ENCODE data around the gene KRT2. TPM values are rescaled to one million over a fixed set of nuclear protein-coding genes. Genes with fewer than 3 reads are reported as not detected.

KRT2 gene
- total RNA-seq, result under 1 TPM in 1 of 2 experiments, not detected in 1; 0.10 TPM

GRCh38 chr12:52651726-52652261, at the start of gene KRT2:
Gene KRT2, minus strand, starts transcription at chr12:52652211. Its CDS starts 69 bp downstream, at chr12:52652142.
- no peaks in the 10 kb centered on the region for H3K36me3 Mint-ChIP-seq (ENCODE audit: low read depth)
- CTCF ChIA-PET, result no interaction called here

DNA sequence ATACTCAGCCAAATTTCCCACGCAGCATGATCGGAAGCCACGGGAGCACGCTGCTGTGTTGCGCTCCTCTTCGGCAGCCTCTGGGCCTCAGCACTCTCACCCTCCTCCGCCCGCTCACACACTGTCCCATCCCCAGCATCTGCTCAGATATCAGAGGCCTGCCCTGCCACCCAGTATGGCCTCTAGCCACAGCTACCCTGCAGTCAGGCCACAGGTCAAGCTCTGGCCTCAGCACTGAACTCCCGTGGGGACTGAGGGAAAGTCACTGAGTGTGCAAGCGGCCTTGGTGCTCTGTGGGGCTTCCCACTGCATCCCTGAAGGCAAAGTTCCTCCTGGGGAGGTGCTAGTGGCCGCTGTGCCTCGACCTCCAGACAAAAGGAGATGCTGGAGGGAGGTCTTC, 49.3 kb upstream of the KRT2 start:
- ChIA-PET CTCF (no interaction called here), POLR2A (no interaction called here)
- no peaks in the 10 kb centered on the region for H3K4me1 Mint-ChIP-seq (ENCODE audit: low read depth)
- no peak overlapping the region for H3K27ac Mint-ChIP-seq
- ATAC-seq, result no peak
- H3K4me3 Mint-ChIP-seq, result no peak overlapping the region
- DNase-seq, result no peak
- H3K9me3 Mint-ChIP-seq (ENCODE audit: insufficient read depth), result no peaks in the 10 kb centered on the region
- H3K27me3 Mint-ChIP-seq (ENCODE audit: low read depth), result peaks cover 20% of the 10 kb centered on the region
- no peaks in the 10 kb centered on the region for H3K36me3 Mint-ChIP-seq (ENCODE audit: low read depth)

More at GRCh38 chr12:52651726-52652261, at the start of gene KRT2:
- POLR2A ChIA-PET, result interaction anchor here (1.0 kb wide), 1 partner anchor 10 kb away, joined by 3 read pairs; no protein-coding TSS in a partner anchor
- DNase-seq (no peak), ATAC-seq (no peak)
- H3K9me3 Mint-ChIP-seq (ENCODE audit: insufficient read depth), result no peaks in the 10 kb centered on the region
- peaks cover 30% of the 10 kb centered on the region for H3K27me3 Mint-ChIP-seq (ENCODE audit: low read depth)
- H3K4me3 Mint-ChIP-seq, result no peak within 1 kb of the TSS
- H3K27ac Mint-ChIP-seq, result no peak within 1 kb of the TSS
- H3K4me1 Mint-ChIP-seq (ENCODE audit: low read depth), result peaks cover 45% of the 10 kb centered on the region

DNA sequence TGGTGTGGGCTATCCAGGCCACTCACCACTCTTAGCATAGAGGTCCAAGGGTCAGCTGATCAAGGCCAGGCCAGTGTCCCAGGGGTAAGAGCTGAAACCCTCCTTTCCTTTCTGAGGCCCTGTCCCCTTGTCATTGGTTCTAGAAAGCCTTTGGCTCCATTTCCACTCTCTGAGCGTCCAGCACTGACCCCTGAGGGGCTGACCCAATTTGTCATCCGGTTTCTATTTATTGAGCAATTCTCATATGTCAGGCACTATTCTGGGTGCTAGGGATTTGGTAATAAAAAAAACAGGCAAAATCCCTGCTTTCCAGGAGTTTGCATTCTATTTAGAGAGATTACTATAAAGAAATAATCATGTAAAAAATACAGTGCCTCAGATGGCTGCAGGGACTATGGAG, 47.9 kb upstream of the KRT2 start:
- no peaks in the 10 kb centered on the region for H3K4me1 Mint-ChIP-seq (ENCODE audit: low read depth)
- CTCF ChIA-PET, result no interaction called here
- no peak for ATAC-seq

DNA sequence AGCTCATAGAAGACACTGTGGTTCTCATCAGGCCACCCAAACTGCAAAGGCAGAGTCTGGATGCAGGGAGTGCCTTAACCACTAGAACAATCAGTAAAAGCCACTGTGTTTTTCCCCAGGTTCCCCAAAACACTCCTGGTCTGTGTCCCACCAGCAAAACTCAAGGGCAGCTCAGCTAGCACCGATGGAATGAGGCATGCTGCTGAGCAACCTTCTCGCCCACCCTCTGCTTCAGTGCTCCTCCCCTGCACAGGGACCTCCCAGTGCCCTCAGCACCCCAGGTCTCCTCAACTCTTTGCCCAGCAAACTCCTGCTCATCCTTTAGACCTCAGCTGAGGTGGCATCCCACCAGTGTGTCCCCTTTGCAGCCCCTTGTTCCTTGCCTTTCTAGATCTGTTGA, 47.4 kb upstream of the KRT2 start:
- H3K27me3 Mint-ChIP-seq (ENCODE audit: low read depth), result peaks cover 26% of the 10 kb centered on the region
- ATAC-seq (no peak), DNase-seq (no peak)
- H3K4me1 Mint-ChIP-seq (ENCODE audit: low read depth), result no peaks in the 10 kb centered on the region
- no peak overlapping the region for H3K4me3 Mint-ChIP-seq
- H3K36me3 Mint-ChIP-seq (ENCODE audit: low read depth), result no peaks in the 10 kb centered on the region
- H3K9me3 Mint-ChIP-seq (ENCODE audit: insufficient read depth), result no peaks in the 10 kb centered on the region
- CTCF ChIA-PET, result no interaction called here
- POLR2A ChIA-PET, result no interaction called here
- H3K27ac Mint-ChIP-seq, result no peak overlapping the region

More for the DNA sequence above, 47.9 kb upstream of the KRT2 start:
- Mint-ChIP-seq H3K9me3 (ENCODE audit: insufficient read depth) (no peaks in the 10 kb centered on the region), H3K27me3 (ENCODE audit: low read depth) (peaks cover 24% of the 10 kb centered on the region), H3K27ac (no peak overlapping the region), H3K36me3 (ENCODE audit: low read depth) (no peaks in the 10 kb centered on the region), H3K4me3 (no peak overlapping the region)
- DNase-seq, result no peak
- POLR2A ChIA-PET, result no interaction called here

DNA sequence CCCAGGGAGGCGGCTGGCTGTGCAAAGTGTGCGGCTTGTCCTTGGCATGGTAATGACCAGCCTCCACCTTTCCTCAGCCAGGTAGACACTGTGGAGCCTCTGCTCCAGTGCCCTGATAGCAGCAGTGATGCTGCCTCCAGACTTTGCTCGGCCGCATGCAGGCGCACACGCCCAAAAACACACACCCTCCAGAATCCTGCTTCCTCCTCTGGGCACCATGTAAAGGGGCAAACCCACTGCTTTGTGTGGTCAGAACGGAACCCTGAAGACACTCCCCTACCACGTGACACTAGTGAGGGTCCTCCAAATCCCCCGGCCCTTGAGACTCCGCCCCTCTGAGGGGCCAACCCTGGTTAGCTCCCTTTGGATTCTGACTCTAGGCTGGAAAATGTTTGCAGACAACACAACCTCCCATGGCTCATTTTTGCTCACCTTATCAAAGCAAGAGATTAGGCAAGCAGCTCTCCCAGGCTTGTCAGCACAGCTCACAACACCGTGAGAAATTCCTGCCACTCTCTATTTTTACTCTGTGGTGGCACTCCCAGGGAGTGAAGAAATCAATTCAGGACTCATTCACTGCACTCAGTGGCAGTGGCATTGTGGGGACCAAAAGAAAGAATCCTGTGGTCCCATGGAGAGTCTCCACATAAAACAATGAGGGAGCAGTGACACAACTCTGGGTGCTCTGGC, 46.8 kb upstream of the KRT2 start:
- ATAC-seq (no peak), DNase-seq (no peak)
- CTCF ChIA-PET, result no interaction called here
- no peaks in the 10 kb centered on the region for H3K36me3 Mint-ChIP-seq (ENCODE audit: low read depth)
- peaks cover 24% of the 10 kb centered on the region for H3K27me3 Mint-ChIP-seq (ENCODE audit: low read depth)
- H3K9me3 Mint-ChIP-seq (ENCODE audit: insufficient read depth), result no peaks in the 10 kb centered on the region
- no peak overlapping the region for H3K4me3 Mint-ChIP-seq
- POLR2A ChIA-PET, result no interaction called here
- no peak overlapping the region for H3K27ac Mint-ChIP-seq
- no peaks in the 10 kb centered on the region for H3K4me1 Mint-ChIP-seq (ENCODE audit: low read depth)

GRCh38 chr12:52697058-52697582, 45.1 kb upstream of the KRT2 start:
- ChIA-PET CTCF (interaction anchor here (0.6 kb wide), 1 partner anchor 313 kb away, joined by 3 read pairs; no protein-coding TSS in a partner anchor), POLR2A (no interaction called here)
- DNase-seq (no peak), ATAC-seq (no peak)
- Mint-ChIP-seq H3K27me3 (ENCODE audit: low read depth) (peaks cover 30% of the 10 kb centered on the region), H3K36me3 (ENCODE audit: low read depth) (no peaks in the 10 kb centered on the region), H3K27ac (no peak overlapping the region), H3K9me3 (ENCODE audit: insufficient read depth) (no peaks in the 10 kb centered on the region), H3K4me1 (ENCODE audit: low read depth) (no peaks in the 10 kb centered on the region), H3K4me3 (no peak overlapping the region)

DNA sequence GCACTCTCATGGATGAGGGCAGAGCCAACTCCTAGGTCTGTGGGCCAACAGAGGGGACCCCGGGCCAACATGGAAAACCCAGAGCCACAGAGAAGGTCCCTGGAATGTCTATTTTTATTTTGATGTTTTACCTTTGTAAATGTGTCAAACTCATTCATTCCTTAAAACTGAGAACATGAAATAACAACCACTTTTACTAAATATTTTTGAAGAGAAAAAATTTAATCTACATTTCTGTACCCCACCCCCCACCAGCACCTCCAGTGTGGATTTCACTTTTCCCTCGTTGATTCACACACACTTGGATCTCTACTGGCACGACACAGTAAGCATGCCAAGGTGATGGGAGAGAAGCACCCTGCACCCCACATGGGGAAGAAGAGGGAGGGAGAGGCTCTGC, 44.6 kb upstream of the KRT2 start:
- no peak overlapping the region for H3K27ac Mint-ChIP-seq
- H3K4me3 Mint-ChIP-seq, result no peak overlapping the region
- H3K4me1 Mint-ChIP-seq (ENCODE audit: low read depth), result peaks cover 2% of the 10 kb centered on the region
- DNase-seq (no peak), ATAC-seq (no peak)
- no peaks in the 10 kb centered on the region for H3K36me3 Mint-ChIP-seq (ENCODE audit: low read depth)
- POLR2A ChIA-PET, result no interaction called here
- CTCF ChIA-PET, result no interaction called here
- peaks cover 35% of the 10 kb centered on the region for H3K27me3 Mint-ChIP-seq (ENCODE audit: low read depth)
- H3K9me3 Mint-ChIP-seq (ENCODE audit: insufficient read depth), result no peaks in the 10 kb centered on the region

DNA sequence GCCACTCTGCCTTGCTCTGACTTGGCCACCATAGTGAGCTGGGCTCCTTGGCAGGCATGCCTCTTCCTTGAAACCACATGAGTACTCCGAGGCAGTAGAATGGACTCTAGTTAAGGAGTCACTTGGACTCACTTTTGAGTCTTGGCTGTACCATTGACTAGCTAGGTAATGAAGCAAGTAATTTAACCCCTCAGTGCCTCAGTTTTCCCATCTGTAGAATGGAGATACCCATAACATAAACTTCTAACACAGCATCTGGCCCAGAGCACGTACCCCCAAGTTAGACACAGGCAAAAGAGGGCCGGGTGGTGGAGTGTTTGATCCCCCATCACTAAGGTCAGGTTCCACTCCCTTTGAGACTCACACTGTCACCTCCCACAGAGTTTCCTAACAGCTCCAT, 43.0 kb upstream of the KRT2 start:
- Mint-ChIP-seq H3K27ac (no peak overlapping the region), H3K9me3 (ENCODE audit: insufficient read depth) (no peaks in the 10 kb centered on the region), H3K36me3 (ENCODE audit: low read depth) (no peaks in the 10 kb centered on the region), H3K4me1 (ENCODE audit: low read depth) (peaks cover 16% of the 10 kb centered on the region), H3K27me3 (ENCODE audit: low read depth) (peaks cover 47% of the 10 kb centered on the region), H3K4me3 (no peak overlapping the region)
- ATAC-seq (no peak), DNase-seq (no peak)
- POLR2A ChIA-PET, result no interaction called here
- CTCF ChIA-PET, result no interaction called here

DNA sequence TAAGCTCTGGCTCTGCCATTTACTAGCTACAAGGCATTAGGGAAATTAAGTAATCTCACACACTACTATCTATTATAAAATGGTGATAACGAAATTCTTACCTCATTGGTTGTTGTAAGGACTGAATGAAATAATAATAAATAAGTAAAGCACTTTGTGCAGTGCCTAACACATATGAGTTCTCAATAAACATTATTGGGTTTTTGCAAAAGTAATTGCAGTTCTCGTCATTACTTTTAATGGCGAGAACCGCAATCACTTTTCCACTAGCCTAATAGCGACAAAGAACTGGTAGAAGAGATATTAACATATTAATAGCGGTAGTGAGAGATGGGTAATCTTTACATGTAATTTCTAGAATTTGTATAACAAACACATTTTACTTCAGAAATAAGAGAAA, 42.1 kb upstream of the KRT2 start:
- no peak for ATAC-seq
- Mint-ChIP-seq H3K4me3 (no peak overlapping the region), H3K4me1 (ENCODE audit: low read depth) (peaks cover 20% of the 10 kb centered on the region), H3K27ac (no peak overlapping the region), H3K36me3 (ENCODE audit: low read depth) (no peaks in the 10 kb centered on the region), H3K9me3 (ENCODE audit: insufficient read depth) (no peaks in the 10 kb centered on the region), H3K27me3 (ENCODE audit: low read depth) (peaks cover 51% of the 10 kb centered on the region)
- CTCF ChIA-PET, result no interaction called here
- DNase-seq, result no peak
- POLR2A ChIA-PET, result no interaction called here

DNA sequence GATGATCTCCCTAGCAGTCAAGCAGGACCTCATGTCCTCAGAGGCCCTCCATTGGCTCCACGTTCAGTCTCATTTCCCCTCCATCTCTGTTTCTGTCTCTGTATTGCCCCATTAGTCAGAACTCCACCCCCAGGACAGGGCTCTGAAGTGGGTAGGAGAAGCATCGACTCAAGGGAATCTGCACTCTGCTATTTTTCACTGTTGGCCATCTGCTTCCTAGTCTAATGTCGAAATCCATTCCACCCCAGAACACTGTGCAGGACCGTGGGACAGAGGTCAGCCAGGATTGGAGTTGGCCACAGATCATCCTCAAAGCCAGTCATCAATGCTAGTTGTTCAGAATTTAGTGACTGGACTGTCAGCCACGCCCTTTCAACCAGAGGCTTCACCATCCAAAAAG, 41.2 kb upstream of the KRT2 start:
- DNase-seq (no peak), ATAC-seq (no peak)
- ChIA-PET POLR2A (no interaction called here), CTCF (interaction anchor here (1.0 to 1.3 kb wide), 3 partner anchors 28 to 192 kb away, joined by 3 read pairs; no protein-coding TSS in a partner anchor)
- no peak overlapping the region for H3K4me3 Mint-ChIP-seq
- no peak overlapping the region for H3K27ac Mint-ChIP-seq
- no peaks in the 10 kb centered on the region for H3K9me3 Mint-ChIP-seq (ENCODE audit: insufficient read depth)
- no peaks in the 10 kb centered on the region for H3K36me3 Mint-ChIP-seq (ENCODE audit: low read depth)
- peaks cover 58% of the 10 kb centered on the region for H3K27me3 Mint-ChIP-seq (ENCODE audit: low read depth)
- H3K4me1 Mint-ChIP-seq (ENCODE audit: low read depth), result peaks cover 20% of the 10 kb centered on the region

DNA sequence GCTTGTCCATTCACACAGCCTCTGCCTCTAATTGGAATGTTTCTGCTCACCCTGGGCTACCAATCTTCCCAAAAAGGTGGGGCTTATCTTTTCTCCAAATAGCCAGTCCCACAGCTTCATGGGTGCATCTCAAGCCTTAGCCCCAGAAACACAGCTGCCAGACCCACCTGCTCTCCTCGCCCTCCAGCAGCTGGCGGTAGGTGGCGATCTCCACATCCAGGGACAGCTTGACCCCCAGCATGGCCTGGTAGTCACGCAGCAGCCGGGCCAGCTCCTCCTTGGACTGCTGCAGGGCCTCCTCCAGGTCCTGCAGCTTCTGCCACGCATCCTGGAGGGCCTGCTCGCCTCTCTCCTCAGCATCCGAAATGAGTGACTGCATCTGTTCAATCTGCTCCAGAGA, 40.2 kb upstream of the KRT2 start:
- H3K27ac Mint-ChIP-seq, result no peak overlapping the region
- CTCF ChIA-PET, result interaction anchor here (1.0 to 1.7 kb wide), 5 partner anchors 29 to 193 kb away, joined by 3 to 9 read pairs (median 3); no protein-coding TSS in a partner anchor

GRCh38 chr12:52691841-52692150, 39.8 kb upstream of the KRT2 start:
- Mint-ChIP-seq H3K4me1 (ENCODE audit: low read depth) (peaks cover 29% of the 10 kb centered on the region), H3K36me3 (ENCODE audit: low read depth) (no peaks in the 10 kb centered on the region), H3K27ac (no peak overlapping the region), H3K4me3 (no peak overlapping the region), H3K9me3 (ENCODE audit: insufficient read depth) (no peaks in the 10 kb centered on the region), H3K27me3 (ENCODE audit: low read depth) (peaks cover 66% of the 10 kb centered on the region)
- ChIA-PET POLR2A (no interaction called here), CTCF (interaction anchor here (1.2 to 1.7 kb wide), 3 partner anchors 106 to 193 kb away, joined by 3 to 9 read pairs (median 6); no protein-coding TSS in a partner anchor)
- no peak for DNase-seq
- no peak for ATAC-seq

More for the DNA sequence above, 40.2 kb upstream of the KRT2 start:
- DNase-seq (no peak), ATAC-seq (no peak)
- POLR2A ChIA-PET, result no interaction called here
- H3K4me1 Mint-ChIP-seq (ENCODE audit: low read depth), result peaks cover 28% of the 10 kb centered on the region
- no peaks in the 10 kb centered on the region for H3K36me3 Mint-ChIP-seq (ENCODE audit: low read depth)
- peaks cover 63% of the 10 kb centered on the region for H3K27me3 Mint-ChIP-seq (ENCODE audit: low read depth)
- H3K4me3 Mint-ChIP-seq, result no peak overlapping the region
- no peaks in the 10 kb centered on the region for H3K9me3 Mint-ChIP-seq (ENCODE audit: insufficient read depth)

Measured in activated CD8-positive, alpha-beta T cell treated with anti-CD3 and anti-CD28 coated beads, Interleukin-2, amount 10 ng/mL, durations not matched to agents 7 days and 5 days (primary cell).